Retina (tissue), 1 donor: Measurements from ENCODE around the gene SERBP1.
"Not testable (repeated sequence)": the region's sequence is repeated elsewhere in the genome, so short reads cannot be mapped to it uniquely, and the experiment has no call there.

Source experiments
- DNase-seq: peaks from one replicate; pipeline ENCODE4 v3.0.0-alpha.2; 2016

The SERBP1 gene

DNA sequence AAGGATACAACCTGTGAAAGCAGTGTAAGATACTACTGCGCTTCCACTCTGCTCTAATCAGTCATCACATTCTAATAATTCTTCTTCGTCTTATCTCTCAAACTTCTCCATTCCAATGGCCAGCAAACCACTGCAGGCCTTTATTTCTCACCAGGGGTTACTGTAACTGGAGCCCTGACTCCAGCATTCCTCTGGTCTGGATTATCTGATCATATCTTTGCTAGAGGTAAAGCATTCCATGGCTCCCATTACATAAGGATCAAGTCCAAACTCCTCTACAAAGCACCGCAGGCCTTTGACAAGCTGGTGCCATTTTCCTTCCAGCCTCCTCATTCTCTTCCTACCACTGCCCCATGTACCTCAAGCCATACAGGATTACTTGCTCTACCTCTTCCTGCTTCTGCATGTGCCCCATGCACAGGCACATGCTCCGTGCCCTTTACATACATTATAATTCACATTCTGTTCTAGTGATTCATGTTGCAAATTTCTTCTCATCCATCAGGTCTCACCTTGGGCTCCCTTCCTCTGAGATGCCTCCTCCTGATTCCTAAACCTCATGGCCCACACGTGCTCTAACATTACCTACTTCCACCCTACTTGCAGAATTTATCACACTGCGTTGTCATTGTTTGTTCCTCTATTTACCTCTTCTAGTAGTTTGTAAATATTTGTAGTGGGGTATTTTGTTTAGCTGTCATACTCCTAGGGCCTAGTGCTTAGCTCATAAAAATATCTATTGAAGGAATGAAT, 9.3 kb upstream of the SERBP1 start:
- no peak for DNase-seq

DNA sequence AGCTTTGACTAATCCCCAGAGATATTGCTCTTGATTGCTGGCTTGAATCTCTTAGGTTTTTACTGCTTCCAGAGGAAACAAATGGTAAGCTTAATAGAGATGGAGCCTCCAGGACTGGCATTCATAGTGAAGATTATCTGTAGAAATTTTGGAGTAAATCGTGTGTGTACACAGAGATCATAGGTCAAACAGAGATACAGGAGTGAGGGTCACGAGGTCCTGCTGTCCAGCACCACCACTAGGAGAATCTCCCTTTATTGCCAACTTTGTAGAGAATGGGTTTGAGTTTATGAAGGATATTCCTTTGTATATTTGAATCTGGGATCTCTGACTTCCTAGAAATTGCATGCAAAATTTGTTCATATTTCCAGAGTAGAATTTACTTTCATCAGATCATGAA, 7.8 kb upstream of the SERBP1 start:
- DNase-seq, result no peak

DNA sequence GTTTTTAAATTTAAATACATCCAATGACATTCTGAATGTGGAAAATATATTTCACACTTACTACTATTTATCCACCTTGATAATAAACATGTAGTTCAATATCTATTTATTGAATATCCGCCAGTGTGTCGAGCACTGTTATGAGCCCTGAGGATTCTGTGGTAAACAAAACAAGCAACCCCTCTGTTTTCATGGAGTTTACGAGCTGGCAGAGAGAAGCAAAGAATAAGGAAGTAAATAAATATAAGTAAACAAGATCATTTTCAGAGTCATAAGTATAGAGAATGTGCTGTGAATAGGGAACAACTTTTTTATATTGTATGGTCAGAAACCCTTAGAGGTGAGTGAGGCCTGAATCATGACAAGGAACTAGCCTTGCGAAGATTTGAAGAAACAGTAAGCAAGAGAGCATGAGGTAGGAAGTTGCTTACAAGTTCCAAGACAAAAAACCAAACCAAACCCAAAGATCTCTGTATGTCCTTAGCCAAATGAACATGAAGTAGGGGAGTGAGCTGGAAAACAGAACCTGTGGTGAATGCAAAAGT, 6.4 kb upstream of the SERBP1 start:
- no peak for DNase-seq

DNA sequence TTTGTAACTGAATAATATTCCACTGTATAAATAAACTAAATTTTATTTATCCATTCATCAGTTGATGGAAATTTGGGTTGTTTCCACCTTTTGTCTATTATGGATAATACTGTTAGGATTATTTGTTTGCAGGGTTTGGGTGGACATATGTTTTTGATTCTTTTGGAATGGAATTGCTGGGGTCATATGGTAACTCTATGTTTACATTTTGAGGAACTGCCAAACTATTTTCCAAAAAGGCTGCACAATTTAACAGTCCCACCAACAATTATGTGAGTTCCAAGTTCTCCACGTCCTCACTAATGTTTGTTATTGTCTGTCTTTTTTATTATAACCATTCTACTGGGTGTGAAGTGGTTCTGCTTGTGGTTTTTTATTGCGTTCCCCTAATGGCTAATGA, 4.3 kb upstream of the SERBP1 start:
- DNase-seq, result no peak

DNA sequence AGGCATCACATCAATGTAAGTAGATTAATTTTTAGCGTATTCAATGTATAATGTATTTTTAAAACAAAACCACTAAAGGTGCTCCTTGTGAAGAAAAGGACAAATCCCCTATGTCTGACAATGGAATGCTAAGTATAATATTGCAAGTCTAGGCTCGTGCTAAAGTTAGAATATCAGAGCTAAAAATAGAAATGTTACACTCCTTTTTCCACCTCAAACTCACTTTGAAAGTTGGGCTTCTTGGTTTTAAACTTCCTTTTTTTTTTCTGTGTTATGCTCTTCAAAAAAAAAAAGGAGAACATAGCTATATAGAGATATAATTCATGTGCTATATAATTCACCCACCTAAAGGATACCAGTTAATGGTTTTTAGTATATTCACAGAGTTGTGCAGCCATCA, 3.6 kb upstream of the SERBP1 start:
- no peak for DNase-seq

DNA sequence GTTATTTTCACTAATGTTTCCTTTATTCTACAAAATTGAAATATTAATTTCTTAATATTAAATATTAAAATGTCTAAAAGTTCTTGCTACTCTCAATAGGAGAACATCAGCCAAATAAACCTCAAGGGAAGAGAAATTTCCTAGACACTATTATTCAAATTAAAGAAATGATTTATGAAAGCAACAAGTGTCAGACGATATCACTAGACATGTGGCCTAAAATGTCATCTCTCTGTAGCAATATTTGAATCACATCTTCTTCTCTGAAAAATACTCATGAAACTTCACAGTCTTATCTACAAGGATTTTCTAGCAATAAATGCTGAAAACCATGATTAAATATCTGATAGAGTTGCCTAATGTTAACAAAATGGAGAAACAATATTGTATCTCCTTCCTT, 2.5 kb upstream of the SERBP1 start:
- DNase-seq, result no peak

DNA sequence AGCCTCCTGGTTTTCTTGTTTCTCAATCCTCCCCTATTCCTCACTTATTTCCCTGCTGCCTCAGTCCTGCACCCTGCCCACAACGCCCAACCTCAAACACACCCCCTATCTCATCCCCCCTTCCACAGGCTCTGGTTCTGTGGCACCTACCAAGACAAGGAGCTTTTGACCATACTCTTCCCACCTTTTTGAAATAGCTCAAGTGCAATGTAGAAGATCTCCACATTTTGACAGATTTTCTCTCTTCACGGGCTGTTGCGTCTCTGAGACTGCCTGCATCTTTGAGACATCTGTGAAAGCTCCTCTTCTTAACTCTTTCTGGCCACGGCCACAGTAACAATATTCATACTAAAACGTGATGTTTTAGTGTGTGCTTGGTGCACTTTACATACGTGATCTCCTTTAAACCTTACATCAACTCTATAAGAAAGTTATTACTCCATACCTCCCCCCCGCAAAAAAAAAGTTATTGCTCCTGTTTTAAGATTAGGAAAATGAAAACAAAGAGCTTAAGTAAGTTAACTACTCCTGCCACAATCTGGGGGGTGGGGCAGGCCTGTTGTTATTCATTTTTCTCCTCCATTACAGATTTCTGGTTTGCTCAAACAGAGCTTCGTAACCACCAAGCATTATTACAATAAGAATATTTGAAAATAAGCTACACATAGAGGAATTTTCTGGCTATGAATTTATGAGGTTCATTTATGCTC, 1.8 kb upstream of the SERBP1 start:
- DNase-seq, result peak; percentile 31

DNA sequence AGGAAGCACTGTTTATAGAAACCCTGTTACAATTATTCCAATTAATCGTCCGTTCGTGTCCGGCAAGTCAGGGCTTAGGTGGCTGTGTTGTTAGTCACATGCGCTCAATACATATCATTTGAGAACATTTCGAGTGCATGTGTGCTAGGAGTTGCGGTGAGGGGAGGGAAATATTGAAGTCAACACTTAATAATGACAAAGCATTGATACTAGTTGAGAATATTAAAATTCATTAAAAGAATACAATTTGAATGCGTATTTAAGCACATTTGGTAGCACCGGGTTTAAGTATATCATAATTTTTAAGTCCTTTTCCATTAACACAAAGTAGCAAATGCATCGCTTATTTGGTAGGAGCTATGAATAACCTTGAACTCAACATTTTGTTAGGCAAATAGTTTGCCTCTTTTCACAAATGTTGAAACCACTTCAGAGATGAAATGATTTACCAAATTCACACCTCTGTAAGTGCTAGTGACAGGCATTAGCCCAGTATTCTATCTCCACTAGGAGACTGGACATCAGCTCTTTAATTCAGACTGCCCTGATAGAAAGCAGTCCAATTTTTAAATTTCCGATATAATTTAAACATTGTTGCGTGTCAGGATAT, 1.1 kb upstream of the SERBP1 start:
- DNase-seq, result no peak

DNA sequence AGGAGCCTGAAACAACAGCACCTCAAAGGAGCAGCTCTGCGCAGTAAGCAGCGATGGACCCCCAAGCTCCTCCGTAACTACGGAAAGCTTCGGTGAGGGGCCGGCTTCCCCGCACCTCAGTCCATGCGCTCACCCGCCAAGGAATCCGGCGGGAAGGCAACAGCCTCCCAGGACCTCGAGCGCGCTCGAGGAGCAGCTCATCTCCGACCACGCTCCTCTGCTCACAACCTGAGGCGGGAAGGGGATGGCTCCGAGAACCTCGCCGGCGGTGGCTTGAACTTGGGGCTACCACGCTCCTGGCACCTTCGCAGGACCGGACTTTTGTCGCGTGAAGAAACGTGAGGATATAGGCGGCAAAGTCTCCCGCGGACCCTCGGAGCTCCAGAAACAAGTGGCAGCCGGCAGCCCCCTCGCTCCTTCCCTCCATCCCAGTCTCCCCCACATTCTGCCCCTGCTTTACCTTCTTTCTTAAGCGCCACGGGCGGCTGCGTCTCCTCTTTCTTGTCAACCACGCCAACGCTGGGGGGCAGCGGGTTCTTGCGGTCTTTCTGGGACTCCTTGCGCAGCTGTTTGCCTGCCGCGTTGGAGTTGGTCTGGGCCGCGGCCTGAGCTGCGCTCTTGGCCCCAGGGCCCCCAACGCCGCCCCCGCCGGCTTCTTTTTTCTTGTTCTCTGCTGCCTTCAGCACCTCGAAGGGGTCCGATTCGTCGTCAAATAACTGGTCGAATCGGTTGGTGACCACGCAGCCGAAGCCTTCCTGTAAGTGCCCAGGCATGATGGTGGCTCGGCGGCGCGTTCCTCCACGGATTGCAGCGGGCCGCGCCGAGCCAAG, 459 bp downstream of the SERBP1 start:
- peak; percentile 83 for DNase-seq

DNA sequence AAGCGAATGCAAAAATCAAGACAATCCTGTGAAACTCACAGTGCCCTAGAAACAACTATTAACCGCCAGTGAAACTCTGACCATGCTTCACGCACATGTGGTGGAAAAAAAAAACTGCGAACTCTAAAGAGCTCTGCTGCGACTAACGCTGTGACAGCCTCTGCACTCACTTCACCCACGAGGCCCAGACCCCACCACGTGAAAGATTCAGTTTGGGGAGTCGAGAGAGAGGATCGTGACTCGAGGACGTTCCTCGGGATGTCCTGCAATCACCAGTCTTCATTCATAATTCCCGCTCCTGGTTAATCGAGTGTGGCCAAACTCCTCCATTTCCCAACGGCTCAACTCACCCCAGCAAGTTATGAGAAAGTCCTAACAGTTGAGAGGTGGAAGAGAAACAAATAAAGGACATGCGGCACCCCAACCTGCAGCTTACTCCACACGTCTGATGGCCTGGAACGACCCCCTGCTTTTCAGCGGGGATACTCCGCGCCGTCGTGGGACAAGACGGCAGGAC, 1.1 kb downstream of the SERBP1 start:
- no peak for DNase-seq

DNA sequence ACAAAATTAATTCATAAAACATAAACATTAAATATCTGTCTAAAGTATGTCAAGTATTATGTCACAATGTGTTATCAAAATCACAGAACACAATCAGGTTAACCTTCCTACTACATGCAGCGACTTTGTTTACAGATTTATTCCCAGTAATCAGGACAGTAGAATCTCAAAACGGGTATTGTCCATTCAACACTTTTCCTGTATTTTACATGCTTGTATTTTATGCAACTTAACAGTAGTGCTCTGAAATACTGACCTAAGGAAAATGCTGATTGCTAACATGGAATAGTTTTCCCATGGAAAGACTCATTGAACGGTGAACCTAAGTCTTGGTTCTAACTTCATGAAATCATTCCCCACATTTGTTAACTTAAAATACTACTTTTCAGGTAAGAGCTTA, 2.3 kb downstream of the SERBP1 start:
- DNase-seq, result no peak

DNA sequence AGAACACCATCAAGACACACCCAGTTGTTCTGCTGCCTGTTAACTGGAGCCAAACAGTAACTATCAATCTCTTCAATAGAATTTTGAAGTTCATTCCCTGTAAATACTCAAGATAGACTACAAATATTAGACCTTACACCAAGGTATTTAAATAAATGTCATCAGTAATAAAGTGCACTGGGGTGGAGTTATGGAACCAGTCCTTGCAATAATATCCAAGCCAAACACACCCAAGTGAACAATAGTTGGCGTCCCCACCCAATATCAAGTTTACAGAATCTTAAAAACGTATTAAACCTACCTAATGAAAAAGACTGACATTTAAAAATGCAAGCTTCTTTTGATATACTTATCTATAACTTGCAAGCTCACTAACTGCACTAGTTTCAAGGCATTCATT, 2.7 kb downstream of the SERBP1 start:
- DNase-seq, result no peak

DNA sequence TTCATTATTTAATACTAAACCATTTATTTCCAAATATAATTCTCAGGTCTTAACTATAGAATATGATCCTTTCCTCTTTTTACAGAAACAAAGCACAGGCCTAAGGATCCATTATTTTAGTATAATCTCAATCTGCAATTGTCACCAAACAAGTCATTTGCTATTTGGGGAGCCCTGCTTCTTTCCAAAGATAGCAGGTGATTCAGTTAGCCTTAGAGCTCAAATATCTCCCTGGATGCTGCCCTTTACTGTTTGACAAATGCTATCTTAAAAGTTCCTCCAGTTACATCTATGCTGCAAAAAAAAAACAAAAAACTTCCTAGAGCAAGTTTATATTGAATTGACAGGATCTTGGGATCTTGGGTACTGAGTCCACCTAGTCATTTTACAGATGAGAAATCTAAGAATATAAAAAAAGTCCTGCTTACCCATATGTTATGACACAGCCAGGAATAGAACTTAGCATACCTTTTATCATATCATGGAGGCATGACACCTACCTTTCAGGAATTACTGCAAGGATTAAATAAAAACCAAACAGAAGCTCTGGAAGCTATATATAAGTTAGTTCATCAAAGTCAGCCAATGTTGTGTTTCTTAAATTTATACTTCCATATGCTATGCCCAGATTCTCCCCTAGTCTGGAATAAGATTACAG, 9.2 kb downstream of the SERBP1 start:
- DNase-seq, result no peak

DNA sequence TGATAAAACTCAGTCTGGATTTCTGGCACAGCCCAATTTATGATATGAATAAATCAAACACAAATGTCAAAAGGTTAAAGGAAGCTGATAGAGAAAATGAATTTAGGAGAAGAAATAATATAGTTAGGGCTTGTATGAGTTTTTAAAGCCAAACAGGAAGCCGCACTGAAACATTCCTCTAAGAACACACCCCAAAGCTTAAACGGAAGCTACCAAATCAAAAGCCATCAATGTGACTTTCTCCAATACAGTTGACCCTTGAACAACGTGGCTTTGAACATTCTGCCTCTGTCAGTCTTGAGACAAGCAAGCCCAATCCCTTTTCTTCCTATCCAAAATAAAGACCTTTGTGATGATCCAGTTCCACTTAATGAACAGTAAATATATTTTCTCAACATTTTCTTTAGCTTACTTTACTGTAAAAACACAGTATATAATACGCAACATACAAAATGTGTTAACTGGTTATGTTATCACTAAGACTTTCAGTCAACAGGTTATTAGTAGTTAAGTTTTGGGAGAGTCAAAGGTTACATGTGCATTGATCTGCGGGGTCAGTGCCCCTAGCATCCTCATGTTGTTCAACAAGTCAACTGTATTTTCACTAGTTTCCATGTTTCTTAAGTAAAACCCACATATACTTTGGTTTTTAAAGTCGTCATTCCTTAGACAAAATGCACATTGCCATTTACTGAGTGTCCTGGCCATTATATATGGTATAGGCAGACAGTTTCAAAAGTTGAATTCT, 11.2 kb downstream of the SERBP1 start:
- DNase-seq, result no peak

DNA sequence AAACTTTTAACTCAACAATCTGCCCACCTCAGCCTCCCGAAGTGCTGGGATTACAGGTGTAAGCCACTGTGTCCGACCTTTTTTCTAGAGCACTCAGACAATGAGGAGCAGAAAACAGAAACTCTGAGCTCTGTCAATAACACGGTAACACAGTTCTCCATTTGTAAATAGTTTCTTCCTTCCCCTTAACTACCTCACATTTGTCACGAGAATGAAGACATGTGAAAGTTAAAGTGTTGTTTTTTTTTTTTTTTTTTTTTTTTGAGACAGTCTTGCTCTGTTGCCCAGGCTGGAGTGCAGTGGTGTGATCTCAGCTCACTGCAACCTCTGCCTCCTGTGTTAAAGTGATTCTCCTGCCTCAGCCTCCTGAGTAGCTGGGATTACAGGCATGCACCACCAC, 12.5 kb downstream of the SERBP1 start:
- DNase-seq, result not testable (repeated sequence)

DNA sequence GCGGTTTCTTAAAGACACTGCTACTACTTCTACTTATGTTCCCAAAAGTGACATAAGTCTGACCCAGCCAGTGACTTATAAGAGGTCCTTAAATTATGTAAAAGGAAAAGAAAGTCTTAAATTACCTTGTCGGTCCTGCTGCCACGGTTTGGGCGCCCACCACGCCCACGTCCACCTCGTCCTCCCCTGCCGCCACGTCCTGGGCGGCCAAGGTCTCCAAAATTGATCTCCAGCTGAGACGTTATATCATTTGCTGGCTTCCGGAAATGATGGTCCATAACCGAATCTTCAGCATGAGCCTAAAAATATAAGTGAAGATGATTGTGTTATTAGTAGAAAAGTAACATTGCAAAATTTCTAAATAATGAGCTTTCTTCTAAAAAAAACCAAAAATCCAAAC, 15.2 kb downstream of the SERBP1 start:
- DNase-seq, result no peak

DNA sequence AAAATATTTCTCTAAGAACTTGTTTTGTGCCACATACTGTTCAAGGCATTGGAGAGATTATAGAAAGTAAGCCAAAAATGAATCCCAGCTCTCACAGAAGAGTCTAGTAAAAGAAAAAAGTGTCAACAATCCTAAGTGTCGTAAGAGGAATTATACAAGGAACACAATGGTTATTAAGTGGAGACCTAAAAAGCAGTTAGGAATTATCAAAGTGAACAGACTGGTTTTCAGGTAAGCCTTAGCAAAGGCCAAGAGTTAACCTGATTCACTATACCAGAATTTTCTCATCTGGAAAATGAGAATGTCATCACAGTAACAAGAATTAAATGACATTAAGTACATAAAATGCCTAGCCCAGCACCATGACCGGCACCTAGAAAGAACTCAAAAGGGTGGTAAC, 15.6 kb downstream of the SERBP1 start:
- no peak for DNase-seq

DNA sequence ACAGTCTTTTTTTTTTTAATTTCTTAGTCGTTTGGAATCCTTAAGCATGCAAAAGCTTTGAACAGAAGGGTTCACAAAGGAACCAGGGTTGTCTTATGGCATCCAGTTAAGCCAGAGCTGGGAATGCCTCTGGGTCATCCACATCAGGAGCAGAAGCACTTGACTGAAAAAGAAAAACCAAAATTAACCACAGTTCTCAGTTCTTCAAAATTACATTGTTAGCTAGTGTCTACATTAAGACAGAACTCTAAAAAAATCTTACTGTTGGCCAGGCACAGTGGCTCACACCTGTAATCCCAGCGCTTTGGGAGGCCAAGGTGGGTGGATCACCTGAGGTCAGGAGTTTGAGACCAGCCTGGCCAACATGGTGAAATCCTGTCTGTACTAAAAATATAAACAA, 17.1 kb downstream of the SERBP1 start:
- not testable (repeated sequence) for DNase-seq

DNA sequence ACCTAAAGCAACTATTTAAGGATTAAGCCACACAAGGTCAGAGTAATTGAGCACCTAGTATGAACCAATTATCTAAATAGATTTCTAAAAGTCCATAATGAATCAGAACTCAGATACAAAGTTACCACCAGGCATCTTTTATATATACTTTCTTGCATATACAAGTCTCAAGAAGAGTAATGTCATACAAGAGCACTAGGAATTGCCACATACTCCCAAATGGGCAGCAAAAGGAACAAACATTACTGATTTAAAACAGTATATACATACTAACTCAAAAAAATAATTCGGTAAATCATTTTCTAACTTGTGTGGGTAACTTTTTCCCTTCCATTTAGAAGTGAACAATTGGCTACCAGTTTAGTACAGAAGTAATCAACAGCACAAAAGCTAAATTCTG, 22.1 kb downstream of the SERBP1 start:
- no peak for DNase-seq

DNA sequence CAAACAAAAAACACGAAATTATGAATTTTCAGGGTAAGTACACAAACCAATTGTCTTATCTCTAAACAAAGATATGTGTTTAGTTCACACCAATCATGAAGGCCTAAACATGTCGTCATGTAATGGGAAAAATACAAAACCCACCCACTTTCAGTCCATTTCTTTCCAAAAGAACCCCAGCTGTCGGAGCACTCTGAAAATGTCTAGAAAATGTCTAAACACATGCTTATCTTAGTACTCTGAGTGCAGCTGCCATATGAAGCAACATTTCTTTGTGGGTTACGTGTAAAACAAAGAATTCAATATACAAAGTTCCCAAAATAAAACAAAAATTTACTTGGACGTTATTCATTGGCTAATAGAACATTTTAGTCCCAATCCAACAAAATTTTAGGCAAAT, 22.7 kb downstream of the SERBP1 start:
- DNase-seq, result no peak

DNA sequence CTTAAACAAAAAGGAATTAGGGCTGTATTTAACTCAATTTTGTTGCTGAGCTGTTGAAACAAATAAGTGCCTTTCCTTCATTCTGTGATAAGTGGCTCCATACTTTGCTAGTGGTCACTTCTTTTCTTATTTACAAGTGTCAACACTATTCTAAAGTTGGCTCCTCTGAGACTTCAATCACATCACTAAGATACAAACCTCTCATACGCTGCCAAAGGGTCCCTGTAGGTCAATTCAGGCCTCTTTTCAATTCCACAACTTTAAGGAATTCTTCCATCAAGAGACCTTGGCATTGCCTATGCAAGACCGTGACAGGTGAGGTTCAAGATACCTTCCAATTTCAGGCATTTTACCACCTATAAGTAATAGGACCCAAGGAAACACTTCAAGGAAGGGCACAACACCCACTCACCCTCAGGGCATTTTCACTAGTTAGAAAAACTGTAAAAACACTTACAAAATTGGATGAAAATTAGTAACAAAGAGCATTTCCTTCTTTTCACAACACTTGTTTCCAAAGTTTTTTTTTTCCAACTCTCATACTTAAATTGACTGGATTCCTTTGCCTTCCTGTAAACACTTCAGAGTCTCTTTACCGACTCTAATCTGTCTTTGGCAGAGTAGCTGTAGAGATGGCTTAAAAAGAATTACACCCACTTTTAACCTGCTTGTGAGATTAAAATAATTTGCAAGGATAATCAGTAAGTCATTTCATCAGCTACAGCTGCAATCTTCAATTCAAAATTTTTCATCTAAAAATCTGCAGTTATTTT, 24.5 kb downstream of the SERBP1 start:
- no peak for DNase-seq
